PC-9 (cell line): ENCODE measurements around the gene MARS2.

Experiments used
- CTCF ChIP-seq: fragments of 200-600 bp; sonication (generic); conservative IDR thresholded peaks from 2 replicates; pipeline ENCODE4 v1.6.1; 2017; ENCODE audit warnings: mixed run types, antibody characterized with exemption, mild to moderate bottlenecking, moderate library complexity
- EZH2 ChIP-seq: fragments of 200-600 bp; sonication (generic); IDR thresholded peaks from 2 replicates; pipeline ENCODE4 v1.8.0; 2017; ENCODE audit warnings: antibody characterized with exemption, low read depth

- TF ChIP-seq CTCF (no peak), EZH2 (no peak)
Measured at GRCh38 chr2:197675246-197675645, 29.9 kb upstream of the MARS2 start, which contains the start of gene RFTN2.
